NOMO-1 (cell line): ENCODE results near the gene DDX20.

ENCODE experiments used
- DNase-seq, 2 experiments: peaks; one replicate each; lab custom pipeline; 2025; ENCODE audit not compliant: unreplicated experiment in 2 of 2; lab: John Stamatoyannopoulos, UW

DDX20 gene

GRCh38 chr1:111755331-111756123 is at the start of gene DDX20:
TSS of gene DDX20 (plus strand) at chr1:111755901. CDS start at chr1:111755925, 24 bp downstream.
- peak; percentile 96 to 98 for DNase-seq

- no peak for DNase-seq
Observed at GRCh38 chr1:111706921-111707320, 48.8 kb upstream of the DDX20 start.

- DNase-seq: no peak
Observed at GRCh38 chr1:111707906-111708305, 47.8 kb upstream of the DDX20 start.

GRCh38 chr1:111709986-111710385 is 45.7 kb upstream of the DDX20 start:
- no peak for DNase-seq

- no peak for DNase-seq
Observed at GRCh38 chr1:111716333-111716732, 39.4 kb upstream of the DDX20 start.

- DNase-seq: no peak
Observed at GRCh38 chr1:111717450-111717849, 38.3 kb upstream of the DDX20 start.

GRCh38 chr1:111719135-111719534 is 36.6 kb upstream of the DDX20 start:
- no peak for DNase-seq

- DNase-seq: no peak
Observed at GRCh38 chr1:111719674-111720132, 36.0 kb upstream of the DDX20 start.

- DNase-seq: no peak
Observed at GRCh38 chr1:111720274-111720976, 35.3 kb upstream of the DDX20 start.

GRCh38 chr1:111720977-111721786 is 34.5 kb upstream of the DDX20 start:
- DNase-seq: no peak

GRCh38 chr1:111723091-111723806 is 32.5 kb upstream of the DDX20 start:
- no peak for DNase-seq

GRCh38 chr1:111723871-111724270 is 31.8 kb upstream of the DDX20 start:
- DNase-seq: peak; percentile 7 to 19

- DNase-seq: no peak
Observed at GRCh38 chr1:111725192-111725591, 30.5 kb upstream of the DDX20 start.

GRCh38 chr1:111727056-111727455 is 28.6 kb upstream of the DDX20 start:
- DNase-seq: no peak

GRCh38 chr1:111729271-111729921 is 26.3 kb upstream of the DDX20 start:
- DNase-seq: no peak

GRCh38 chr1:111729946-111730681 is 25.6 kb upstream of the DDX20 start:
- no peak for DNase-seq

- no peak for DNase-seq
Observed at GRCh38 chr1:111730706-111731105, 25.0 kb upstream of the DDX20 start.

- no peak for DNase-seq
Observed at GRCh38 chr1:111731956-111732355, 23.7 kb upstream of the DDX20 start.

- DNase-seq: no peak
Observed at GRCh38 chr1:111732718-111733117, 23.0 kb upstream of the DDX20 start.
